Measurements from ENCODE around the gene RGS17.
A peak's percentile ranks its signal among the peaks of the same experiment; 100 is the strongest.

Gene RGS17

DNA sequence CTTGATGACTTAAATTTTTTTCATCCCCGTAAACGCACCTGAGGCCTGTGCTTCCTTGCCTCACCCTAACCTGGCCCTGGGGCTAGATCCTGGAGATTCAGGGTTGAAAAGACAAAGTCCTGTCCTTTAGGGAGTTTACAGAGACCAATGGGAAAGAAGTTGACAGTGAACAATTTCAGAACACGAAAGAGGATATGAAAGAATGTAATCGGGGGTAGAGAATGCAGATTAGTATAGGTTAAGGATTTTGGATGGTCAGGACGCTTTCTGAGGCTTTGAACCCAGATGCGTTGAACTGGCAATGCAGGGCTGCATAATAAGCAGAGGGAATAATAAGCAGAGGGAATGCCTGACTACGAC lies 146.6 kb downstream of the RGS17 start:
- 29% methylated on average over 7 of the region's 7 CpGs for WGBS
- DNase-seq: no peak

DNA sequence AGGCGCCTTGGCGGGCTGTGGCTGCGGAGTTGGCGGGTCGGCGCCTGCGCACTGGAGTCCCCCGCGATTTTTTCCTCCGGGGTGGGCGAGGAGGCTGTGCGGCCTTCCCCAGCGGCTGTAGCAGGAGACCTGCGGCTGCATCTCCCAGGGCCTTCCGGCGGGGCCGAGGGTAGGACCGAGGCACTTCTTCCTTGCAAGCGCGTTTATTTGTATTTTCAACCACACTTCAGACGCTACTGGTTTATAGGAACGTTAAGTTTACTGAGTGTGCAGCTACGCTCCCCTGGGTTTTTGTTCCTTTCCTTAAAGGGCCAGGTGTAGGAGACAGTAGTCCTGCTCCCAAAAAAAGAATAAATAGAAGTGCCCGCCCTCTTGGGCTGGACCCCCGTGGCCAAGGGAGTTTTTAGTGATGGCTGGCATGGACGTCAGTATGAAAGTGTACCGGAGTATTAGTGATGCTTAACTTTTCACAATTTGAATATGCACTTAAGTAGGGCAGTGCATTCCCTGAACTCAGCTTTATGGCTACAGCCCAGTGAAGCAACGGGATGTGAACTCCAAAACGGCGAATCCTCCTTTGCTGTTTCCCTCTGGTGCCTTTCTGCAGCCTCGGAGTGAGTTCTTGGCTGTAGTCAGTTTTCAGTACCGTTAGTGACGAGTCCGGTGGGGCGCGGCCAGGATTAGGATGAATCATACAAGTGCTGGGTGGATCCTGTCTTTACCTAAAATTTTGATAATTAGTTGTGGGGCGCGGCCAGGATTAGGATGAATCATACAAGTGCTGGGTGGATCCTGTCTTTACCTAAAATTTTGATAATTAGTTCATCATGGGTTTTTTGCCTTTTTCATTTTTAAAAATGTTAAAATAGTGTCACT lies 147.2 kb downstream of the RGS17 start:
- Histone ChIP-seq H3K9me3 (ENCODE audit: control insufficient read depth, low read length) (no peaks in the 10 kb centered on the region), H3K18ac (ENCODE audit: low read depth in 1 of 2, low read length in 2 of 2) (peak overlapping the region; percentile 70 to 73), H3K27me3 (ENCODE audit: control insufficient read depth in 1 of 2, insufficient read depth in 1 of 2, low read length in 2 of 2) (no peaks in the 10 kb centered on the region), H2BK120ac (ENCODE audit: low read depth, low read length) (peak overlapping the region; percentile 29), H3K36me3 (ENCODE audit: control insufficient read depth in 1 of 2, insufficient read depth in 2 of 2, low read depth in 1 of 2, low read length in 2 of 2) (peaks cover 3 to 4% of the 10 kb centered on the region in 2 experiments), H3K4ac (ENCODE audit: low read depth in 1 of 2, low read length in 2 of 2) (peak overlapping the region; percentile 73 to 90), H3K23ac (ENCODE audit: low read length in 2 of 2) (no peak overlapping the region), H3K4me2 (ENCODE audit: low read length, poor library complexity, severe bottlenecking) (peak overlapping the region; percentile 62), H3K4me1 (ENCODE audit: control insufficient read depth, insufficient read depth, low read depth, low read length) (peaks cover 2% of the 10 kb centered on the region), H4K8ac (ENCODE audit: low read length) (peak overlapping the region; percentile 12), H3K79me1 (replicated peaks; ENCODE audit: low read length, poor library complexity, severe bottlenecking) (no peaks in the 10 kb centered on the region), H2BK5ac (ENCODE audit: low read depth, low read length, poor library complexity, severe bottlenecking) (peak overlapping the region; percentile 33), H3K14ac (ENCODE audit: low read length in 2 of 2) (no peak overlapping the region), H3K4me3 (ENCODE audit: insufficient read depth in 1 of 2, low read depth in 1 of 2, low read length in 2 of 2) (peak overlapping the region; percentile 65 to 87), H2AFZ (ENCODE audit: low read depth, low read length) (no peak overlapping the region), H4K91ac (ENCODE audit: low read length) (no peak overlapping the region), H3K9ac (ENCODE audit: low read length) (peak overlapping the region; percentile 94), H2BK12ac (ENCODE audit: low read length in 2 of 2) (no peak overlapping the region), H2AK5ac (ENCODE audit: low read length, severe bottlenecking) (no peak overlapping the region), H3K27ac (ENCODE audit: low read length, poor library complexity, severe bottlenecking) (peak overlapping the region; percentile 95), H2BK15ac (ENCODE audit: low read depth, poor library complexity, severe bottlenecking) (no peak overlapping the region)
- peak; percentile 78 for DNase-seq
- under 1% methylated on average over 33 of the region's 38 CpGs for WGBS

More for the DNA sequence above, 146.6 kb downstream of the RGS17 start:
- Histone ChIP-seq H2BK15ac (ENCODE audit: low read depth, poor library complexity, severe bottlenecking) (no peak overlapping the region), H3K9me3 (ENCODE audit: control insufficient read depth, low read length) (no peaks in the 10 kb centered on the region), H3K27me3 (ENCODE audit: control insufficient read depth in 1 of 2, insufficient read depth in 1 of 2, low read length in 2 of 2) (no peaks in the 10 kb centered on the region), H3K14ac (ENCODE audit: low read length in 2 of 2) (no peak overlapping the region), H2BK120ac (ENCODE audit: low read depth, low read length) (no peak overlapping the region), H4K8ac (ENCODE audit: low read length) (no peak overlapping the region), H2AFZ (ENCODE audit: low read depth, low read length) (no peak overlapping the region), H3K18ac (ENCODE audit: low read depth in 1 of 2, low read length in 2 of 2) (peak overlapping the region in 1 of 2 experiments; percentile 40), H3K9ac (ENCODE audit: low read length) (peak overlapping the region; percentile 94), H3K4me1 (ENCODE audit: control insufficient read depth, insufficient read depth, low read depth, low read length) (peaks cover 2% of the 10 kb centered on the region), H3K23ac (ENCODE audit: low read length in 2 of 2) (no peak overlapping the region), H4K91ac (ENCODE audit: low read length) (no peak overlapping the region), H2AK5ac (ENCODE audit: low read length, severe bottlenecking) (no peak overlapping the region), H3K4me2 (ENCODE audit: low read length, poor library complexity, severe bottlenecking) (peak overlapping the region; percentile 62), H3K36me3 (ENCODE audit: control insufficient read depth in 1 of 2, insufficient read depth in 2 of 2, low read depth in 1 of 2, low read length in 2 of 2) (peaks cover 3 to 5% of the 10 kb centered on the region in 2 experiments), H2BK12ac (ENCODE audit: low read length in 2 of 2) (no peak overlapping the region), H3K4me3 (ENCODE audit: insufficient read depth in 1 of 2, low read depth in 1 of 2, low read length in 2 of 2) (peak overlapping the region in 1 of 2 experiments; percentile 87), H3K4ac (ENCODE audit: low read depth in 1 of 2, low read length in 2 of 2) (peak overlapping the region in 1 of 2 experiments; percentile 63), H3K27ac (ENCODE audit: low read length, poor library complexity, severe bottlenecking) (peak overlapping the region; percentile 33), H3K79me1 (replicated peaks; ENCODE audit: low read length, poor library complexity, severe bottlenecking) (no peaks in the 10 kb centered on the region), H2BK5ac (ENCODE audit: low read depth, low read length, poor library complexity, severe bottlenecking) (no peak overlapping the region)

DNA sequence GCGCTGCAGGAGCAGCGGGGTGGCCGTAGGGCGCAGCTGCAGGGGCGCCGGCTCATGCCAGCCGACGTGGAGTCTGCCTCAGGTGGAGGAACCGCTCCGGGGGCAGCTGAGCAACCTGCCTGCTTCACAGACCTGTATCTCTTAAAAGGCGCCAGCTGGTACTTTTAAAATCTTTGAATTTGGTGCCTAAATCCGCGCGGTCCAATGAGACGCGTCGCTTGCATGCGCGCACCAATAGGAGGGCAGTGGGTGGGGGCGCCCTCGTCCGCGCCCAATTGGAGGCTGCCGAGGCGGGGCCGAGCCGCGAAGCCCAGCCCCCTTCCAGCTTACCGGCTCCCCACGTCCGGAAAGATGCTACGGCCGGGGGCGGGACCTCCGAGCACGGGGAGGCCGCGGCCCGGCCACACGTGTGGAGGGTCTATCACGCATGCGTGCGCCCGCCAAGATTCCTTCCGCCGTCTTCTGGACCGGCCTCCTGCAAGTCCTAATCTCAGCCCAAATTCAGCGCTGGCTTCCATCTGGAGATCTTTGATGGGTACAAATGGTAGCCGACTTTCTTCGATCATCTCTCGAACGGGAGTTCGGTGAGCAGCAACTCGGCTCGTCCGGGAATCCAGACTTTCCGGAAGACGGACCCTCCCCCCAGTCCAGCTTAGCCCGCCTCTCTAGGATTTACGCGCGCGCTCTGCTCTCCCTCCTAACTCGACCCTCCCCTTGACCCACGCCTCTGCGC lies 148.0 kb downstream of the RGS17 start, which contains the start of gene FBXO5:
TSS of gene FBXO5 (minus strand) at position 138 of the 733 bp plus-strand sequence. CDS start at position 56, 82 bp downstream.
- Histone ChIP-seq H2BK120ac (ENCODE audit: low read depth, low read length) (peak within 1 kb of the TSS; percentile 78), H3K27ac (ENCODE audit: low read length, poor library complexity, severe bottlenecking) (peak within 1 kb of the TSS; percentile 95), H3K9me3 (ENCODE audit: control insufficient read depth, low read length) (no peaks in the 10 kb centered on the region), H3K23ac (ENCODE audit: low read length in 2 of 2) (peak within 1 kb of the TSS; percentile 98 to 99), H4K91ac (ENCODE audit: low read length) (peak within 1 kb of the TSS; percentile 67), H3K36me3 (ENCODE audit: control insufficient read depth in 1 of 2, insufficient read depth in 2 of 2, low read depth in 1 of 2, low read length in 2 of 2) (peaks cover 3 to 4% of the 10 kb centered on the region in 2 experiments), H2AFZ (ENCODE audit: low read depth, low read length) (peak within 1 kb of the TSS; percentile 14), H2BK5ac (ENCODE audit: low read depth, low read length, poor library complexity, severe bottlenecking) (peak within 1 kb of the TSS; percentile 36), H3K4me1 (ENCODE audit: control insufficient read depth, insufficient read depth, low read depth, low read length) (peaks cover 2% of the 10 kb centered on the region), H2AK5ac (ENCODE audit: low read length, severe bottlenecking) (no peak within 1 kb of the TSS), H4K8ac (ENCODE audit: low read length) (peak within 1 kb of the TSS; percentile 78), H2BK15ac (ENCODE audit: low read depth, poor library complexity, severe bottlenecking) (peak within 1 kb of the TSS; percentile 48), H3K4ac (ENCODE audit: low read depth in 1 of 2, low read length in 2 of 2) (peak within 1 kb of the TSS; percentile 73 to 90), H3K79me1 (replicated peaks; ENCODE audit: low read length, poor library complexity, severe bottlenecking) (no peaks in the 10 kb centered on the region), H3K4me2 (ENCODE audit: low read length, poor library complexity, severe bottlenecking) (peak within 1 kb of the TSS; percentile 100), H3K9ac (ENCODE audit: low read length) (peak within 1 kb of the TSS; percentile 94), H3K27me3 (ENCODE audit: control insufficient read depth in 1 of 2, insufficient read depth in 1 of 2, low read length in 2 of 2) (no peaks in the 10 kb centered on the region), H2BK12ac (ENCODE audit: low read length in 2 of 2) (no peak within 1 kb of the TSS), H3K18ac (ENCODE audit: low read depth in 1 of 2, low read length in 2 of 2) (peak within 1 kb of the TSS; percentile 73 to 82), H3K4me3 (ENCODE audit: insufficient read depth in 1 of 2, low read depth in 1 of 2, low read length in 2 of 2) (peak within 1 kb of the TSS; percentile 87 to 100), H3K14ac (ENCODE audit: low read length in 2 of 2) (peak within 1 kb of the TSS in 1 of 2 experiments; percentile 88)
- DNase-seq: peak; percentile 98
- WGBS: under 1% methylated on average over 66 of the region's 66 CpGs

Data from mesenchymal stem cell (in vitro differentiated cells and primary cell).